ENCODE measurements around the gene GARIN5B. TPM values are rescaled to one million over a fixed set of nuclear protein-coding genes. Genes with fewer than 3 reads are reported as not detected.

GARIN5B gene
- total RNA-seq, 1 experiment from 2014 or later = 0.13 TPM

GRCh38 chr19:55365964-55366363 is 2.9 kb upstream of the GARIN5B start:
- Mint-ChIP-seq H3K4me3 (no peak overlapping the region), H3K36me3 (ENCODE audit: insufficient read depth in 1 of 3, low read depth in 3 of 3) (peaks cover 0 to 4% (median 0%) of the 10 kb centered on the region in 3 experiments; a peak in 1 of 7 replicates), H3K27ac (no peak overlapping the region), H3K4me1 (peaks cover 18 to 32% of the 10 kb centered on the region in 2 experiments), H3K27me3 (ENCODE audit: low read depth) (peaks cover 58% of the 10 kb centered on the region), H3K9me3 (peaks cover 0 to 3% of the 10 kb centered on the region in 2 experiments; a peak in 2 of 5 replicates)
- no peak overlapping the region for H3T11ph ChIP-seq (ENCODE audit: low read length)
- H3K4me1 ChIP-seq (ENCODE audit: insufficient read depth, low read length) = no peaks in the 10 kb centered on the region
- H4K5ac ChIP-seq (ENCODE audit: insufficient read length, low read depth, low read length) = no peak overlapping the region
- WGBS (ENCODE audit: extremely low coverage, insufficient read length, low lambda C conversion rate) = no CpG with 5 or more reads among the region's 19 CpGs
- H3K4ac ChIP-seq (ENCODE audit: low read depth, low read length) = no peak overlapping the region
- H3K4me2 ChIP-seq (ENCODE audit: insufficient read depth, insufficient read length, low read length) = no peak overlapping the region
- no peak overlapping the region for H2BK12ac ChIP-seq (ENCODE audit: insufficient read length, low read depth, low read length)
- H3K79me1 ChIP-seq (ENCODE audit: insufficient read depth, low read depth, low read length, poor library complexity, severe bottlenecking) = no peaks in the 10 kb centered on the region
- no peak overlapping the region for H2BK5ac ChIP-seq (ENCODE audit: insufficient read length, low read length)
- H2AFZ ChIP-seq (ENCODE audit: low read length) = no peak overlapping the region
- no peak overlapping the region for H4K91ac ChIP-seq (ENCODE audit: insufficient read length, low read depth, low read length)
- no peak overlapping the region for H3K9ac ChIP-seq (ENCODE audit: extremely low read depth, insufficient read length, low read length)
- H3K27ac ChIP-seq (ENCODE audit: insufficient read length, low read depth, low read length) = no peak overlapping the region
- H3K79me2 ChIP-seq (ENCODE audit: insufficient read depth, low read length) = no peaks in the 10 kb centered on the region
- no peak for DNase-seq
- peaks cover 4% of the 10 kb centered on the region for H3K27me3 ChIP-seq (ENCODE audit: insufficient read depth, low read length)
- H4K20me1 ChIP-seq (ENCODE audit: control insufficient read depth, insufficient read depth, insufficient read length) = no peaks in the 10 kb centered on the region
- no peak overlapping the region for H3K14ac ChIP-seq (ENCODE audit: insufficient read depth, low read length)
- no peak overlapping the region for H2BK15ac ChIP-seq (ENCODE audit: low read depth, low read length)
- H2BK20ac ChIP-seq (ENCODE audit: low read depth, low read length, poor library complexity, severe bottlenecking) = no peak overlapping the region
- no peak overlapping the region for H3K23ac ChIP-seq (ENCODE audit: insufficient read length, low read depth, low read length)
- no peak overlapping the region for H3K18ac ChIP-seq (ENCODE audit: insufficient read length, low read depth, low read length)
- no peak overlapping the region for H4K8ac ChIP-seq (replicated peaks; ENCODE audit: insufficient read length, low read depth, low read length)
- H2BK120ac ChIP-seq (ENCODE audit: low read depth, low read length, poor library complexity, severe bottlenecking) = no peak overlapping the region
- H3K9me3 ChIP-seq (ENCODE audit: control insufficient read depth, low read depth, low read length) = no peaks in the 10 kb centered on the region
- no peak for TF ChIP-seq CTCF (conservative IDR thresholded peaks at IDR 0.05)
- no peak overlapping the region for H3K56ac ChIP-seq (ENCODE audit: insufficient read length, low read depth, low read length)
- no peak overlapping the region for H2AK5ac ChIP-seq (ENCODE audit: insufficient read length, low read length)
- peaks cover 10% of the 10 kb centered on the region for H3K23me2 ChIP-seq (ENCODE audit: insufficient read length, low read depth, low read length, poor library complexity, severe bottlenecking)
